HepG2 (cell line): ENCODE results near the gene TH. TPM values are rescaled to one million over a fixed set of nuclear protein-coding genes. Genes with fewer than 3 reads are reported as not detected.

Experiments used
- ATF4 ChIP-seq, 2 experiments: fragments of 450-650 bp in 1 of 2; sonication (generic) in 1 of 2; formaldehyde crosslinking; IDR thresholded peaks; 2 replicates each; pipeline versions ENCODE4 v1.5.0 to v1.8.0; 2020 to 2022; ENCODE audit warnings: mild to moderate bottlenecking in 1 of 2, missing genetic modification reagents in 1 of 2
- HMG20A ChIP-seq: IDR thresholded peaks from 2 replicates; pipeline ENCODE4 v1.6.1; 2016; ENCODE audit warnings: borderline replicate concordance
- POLR2G ChIP-seq: fragments of 200-400 bp; formaldehyde crosslinking; IDR thresholded peaks from 2 replicates; pipeline ENCODE4 v1.6.1; 2018; ENCODE audit warnings: mild to moderate bottlenecking, low read depth, low read length, moderate library complexity
- REST ChIP-seq, 2 experiments: IDR thresholded peaks; 2 replicates each; pipeline ENCODE4 v1.6.1; 2011 to 2012; ENCODE audit warnings: low read length in 2 of 2, borderline replicate concordance in 1 of 2, low read depth in 1 of 2, mild to moderate bottlenecking in 1 of 2, moderate library complexity in 1 of 2
- SIN3A ChIP-seq: IDR thresholded peaks from 2 replicates; pipeline ENCODE4 v1.6.1; 2011; ENCODE audit warnings: low read depth, mild to moderate bottlenecking, control low read depth, low read length, borderline replicate concordance
- SP5 ChIP-seq: IDR thresholded peaks from 2 replicates; pipeline ENCODE4 v1.6.1; 2016; ENCODE audit warnings: low read depth, borderline replicate concordance
- ZNF737 ChIP-seq: sonication (generic); formaldehyde crosslinking; IDR thresholded peaks from 2 replicates; pipeline ENCODE4 v1.5.0; 2020; ENCODE audit warnings: missing genetic modification reagents, mild to moderate bottlenecking, borderline replicate concordance
- ZNF768 ChIP-seq: sonication (generic); formaldehyde crosslinking; IDR thresholded peaks from 2 replicates; pipeline ENCODE4 v1.4.0; 2020; ENCODE audit warnings: missing genetic modification reagents
- polyA plus RNA-seq, 8 experiments: library from polyadenylated mRNA; depleted of rRNA in 3 of 8; stranded (reverse) in 7 of 8; unstranded in 1 of 8; fragments of >200 nt; fragmentation: Illumina TruSeq in 4 of 8; extraction: Trizol in 4 of 8; gene quantifications; 2 replicates each; pipeline versions ENCODE4 v1.2.1 to v1.2.3, GENCODE V29; 2011 to 2016; ENCODE audit warnings: low read depth in 4 of 8, missing spikeins in 1 of 8, mixed read lengths in 1 of 8; ENCODE audit not compliant: insufficient read depth in 1 of 8
- total RNA-seq, 5 experiments: library from RNA; depleted of rRNA; stranded (reverse); fragments of >200 nt; fragmentation: Illumina TruSeq; extraction: Trizol; gene quantifications; 2 replicates each; pipeline ENCODE4 v1.2.3, GENCODE V29; 2016; ENCODE audit warnings: low read depth in 1 of 5

Gene TH
- total and polyA plus RNA-seq, 2 of the 13 experiments (the other 11 are each of a cell fraction or from before 2014, with no cell fraction given) = 0.36 TPM; not detected in 1

- no peak for TF ChIP-seq HMG20A (CRISPR knock-in tag)
- 0 out of 4 replicates have a peak, but pooled peaks of 1 of the 2 experiments have one; percentile 27 for TF ChIP-seq REST (IDR thresholded peaks at IDR 0.05; ENCODE audit: borderline replicate concordance in 1 of 2, low read depth in 1 of 2, low read length in 2 of 2)
- peak; percentile 56 for TF ChIP-seq POLR2G
- peak; percentile 39; the same call in 1 of the 2 replicates for TF ChIP-seq SIN3A
- TF ChIP-seq SP5 (CRISPR knock-in tag) = no peak
- TF ChIP-seq ZNF737 = no peak
- TF ChIP-seq ATF4 (CRISPR knock-in tag; IDR thresholded peaks at IDR 0.05) = 0 out of 4 replicates have a peak, but pooled peaks of 1 of the 2 experiments have one; percentile 26
- TF ChIP-seq ZNF768 (CRISPR knock-in tag) = peak; percentile 43; the same call in 1 of the 2 replicates
Observed at GRCh38 chr11:2139123-2139521, 32.5 kb downstream of the TH start, which contains the start of gene IGF2 (continued).
